HL-60 (cell line): ENCODE results near the gene WFDC12.

Experiments used
- GABPA ChIP-seq: IDR thresholded peaks from 2 replicates; pipeline ENCODE4 v1.6.1; 2012; ENCODE audit warnings: low read depth
- POLR2AphosphoS5 ChIP-seq: IDR thresholded peaks from 2 replicates; pipeline ENCODE4 v1.6.1; 2012; ENCODE audit warnings: low read depth
- SPI1 ChIP-seq: IDR thresholded peaks from 2 replicates; pipeline ENCODE4 v1.6.1; 2012; ENCODE audit warnings: low read depth, mild to moderate bottlenecking, borderline replicate concordance
- TF ChIP-seq, protein P1 (sequence below): IDR thresholded peaks from one replicate; pipeline ENCODE4 v1.5.1; 2011; ENCODE audit warnings: low read length, control low read depth, inconsistent platforms; ENCODE audit not compliant: insufficient read depth

DNA sequence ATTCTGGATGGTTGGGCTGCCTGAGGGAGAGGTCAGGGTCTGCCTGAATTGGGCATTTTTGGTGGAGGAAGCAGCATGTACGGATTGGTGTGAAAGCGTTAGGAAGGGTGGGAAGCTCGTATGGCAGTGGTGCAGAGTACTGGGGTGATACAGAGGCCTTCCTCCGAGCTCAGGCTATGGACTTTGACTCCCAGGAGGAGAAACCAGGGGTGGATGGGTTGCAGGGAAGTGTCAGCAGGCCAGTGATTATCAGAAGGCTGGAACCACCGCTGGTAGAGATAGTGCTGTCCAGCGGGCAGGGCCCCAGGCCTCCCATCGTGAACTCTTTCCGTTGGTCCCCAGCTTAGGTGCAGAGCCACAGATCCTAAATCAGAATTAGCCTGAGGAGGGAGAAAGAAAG, 14.6 kb downstream of the WFDC12 start:
- TF ChIP-seq, protein P1, sequence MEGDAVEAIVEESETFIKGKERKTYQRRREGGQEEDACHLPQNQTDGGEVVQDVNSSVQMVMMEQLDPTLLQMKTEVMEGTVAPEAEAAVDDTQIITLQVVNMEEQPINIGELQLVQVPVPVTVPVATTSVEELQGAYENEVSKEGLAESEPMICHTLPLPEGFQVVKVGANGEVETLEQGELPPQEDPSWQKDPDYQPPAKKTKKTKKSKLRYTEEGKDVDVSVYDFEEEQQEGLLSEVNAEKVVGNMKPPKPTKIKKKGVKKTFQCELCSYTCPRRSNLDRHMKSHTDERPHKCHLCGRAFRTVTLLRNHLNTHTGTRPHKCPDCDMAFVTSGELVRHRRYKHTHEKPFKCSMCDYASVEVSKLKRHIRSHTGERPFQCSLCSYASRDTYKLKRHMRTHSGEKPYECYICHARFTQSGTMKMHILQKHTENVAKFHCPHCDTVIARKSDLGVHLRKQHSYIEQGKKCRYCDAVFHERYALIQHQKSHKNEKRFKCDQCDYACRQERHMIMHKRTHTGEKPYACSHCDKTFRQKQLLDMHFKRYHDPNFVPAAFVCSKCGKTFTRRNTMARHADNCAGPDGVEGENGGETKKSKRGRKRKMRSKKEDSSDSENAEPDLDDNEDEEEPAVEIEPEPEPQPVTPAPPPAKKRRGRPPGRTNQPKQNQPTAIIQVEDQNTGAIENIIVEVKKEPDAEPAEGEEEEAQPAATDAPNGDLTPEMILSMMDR = no peak
- no peak for TF ChIP-seq SPI1
- TF ChIP-seq POLR2AphosphoS5 = no peak
- TF ChIP-seq GABPA = no peak
